HG03439 (cell line): Measurements from ENCODE around the gene MRPL32.
A peak's percentile ranks its signal among the peaks of the same experiment; 100 is the strongest.

Source experiments
- ATAC-seq: cut with Tn5 transposase; IDR thresholded peaks from one replicate; pipeline ENCODE4 v1.9.1; 2021; ENCODE audit warnings: mild to moderate bottlenecking, moderate library complexity; ENCODE audit not compliant: unreplicated experiment

MRPL32 gene

GRCh38 chr7:42925630-42926029 lies 6.5 kb upstream of the MRPL32 start:
- ATAC-seq = no peak

DNA sequence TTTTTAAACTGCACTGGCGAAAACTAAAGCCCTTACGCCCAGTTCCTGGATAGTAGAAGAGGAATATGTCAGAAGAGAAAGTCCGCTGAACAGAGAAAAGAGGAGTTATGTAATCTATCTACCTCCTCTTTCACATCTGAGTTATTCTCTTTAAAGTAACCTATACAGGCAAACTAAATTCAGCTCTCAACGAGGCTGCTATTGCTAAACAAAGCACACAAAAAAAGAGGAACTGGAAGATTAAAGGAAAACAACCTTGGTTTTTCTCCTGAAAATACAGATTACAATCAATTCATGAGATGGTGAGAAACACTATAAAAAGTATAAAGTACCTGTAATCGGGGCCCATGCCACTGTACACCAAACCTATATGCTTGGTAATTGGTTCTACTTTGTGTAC lies 6.0 kb upstream of the MRPL32 start:
- no peak for ATAC-seq

GRCh38 chr7:42928754-42929153 lies 3.4 kb upstream of the MRPL32 start:
- no peak for ATAC-seq

GRCh38 chr7:42929449-42929848 lies 2.7 kb upstream of the MRPL32 start:
- ATAC-seq = no peak

GRCh38 chr7:42930889-42931288 lies 1.3 kb upstream of the MRPL32 start:
- ATAC-seq = no peak

GRCh38 chr7:42931447-42931833 lies 736 bp upstream of the MRPL32 start:
- no peak for ATAC-seq

- no peak for ATAC-seq
Measured at GRCh38 chr7:42932811-42933591, 825 bp downstream of the MRPL32 start.

- ATAC-seq = no peak
Measured at GRCh38 chr7:42934291-42934690, 2.1 kb downstream of the MRPL32 start.

GRCh38 chr7:42935861-42936260 lies 3.7 kb downstream of the MRPL32 start:
- ATAC-seq = no peak

GRCh38 chr7:42939457-42940240 lies 7.5 kb downstream of the MRPL32 start:
- no peak for ATAC-seq

- peak; percentile 45 for ATAC-seq
Measured at GRCh38 chr7:42940985-42941847, 9.0 kb downstream of the MRPL32 start.

GRCh38 chr7:42945821-42946626 lies 13.8 kb downstream of the MRPL32 start:
- no peak for ATAC-seq

DNA sequence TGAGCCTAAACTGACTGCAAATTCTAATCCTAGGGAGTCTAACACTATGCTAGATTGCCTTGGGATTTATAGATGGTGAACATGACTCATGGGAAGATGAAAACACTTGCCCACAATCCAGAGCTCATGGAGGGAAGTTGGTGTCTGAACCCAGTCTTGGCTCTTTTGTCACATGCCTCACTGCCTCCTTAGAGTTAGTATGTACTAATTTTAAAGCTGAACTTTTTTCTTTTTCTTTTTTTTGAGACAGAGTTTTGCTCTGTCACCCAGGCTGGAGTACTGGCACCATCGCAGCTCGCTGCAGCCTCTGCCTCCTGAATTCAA lies 14.4 kb downstream of the MRPL32 start:
- ATAC-seq = no peak

GRCh38 chr7:42947521-42947920 lies 15.3 kb downstream of the MRPL32 start:
- no peak for ATAC-seq

DNA sequence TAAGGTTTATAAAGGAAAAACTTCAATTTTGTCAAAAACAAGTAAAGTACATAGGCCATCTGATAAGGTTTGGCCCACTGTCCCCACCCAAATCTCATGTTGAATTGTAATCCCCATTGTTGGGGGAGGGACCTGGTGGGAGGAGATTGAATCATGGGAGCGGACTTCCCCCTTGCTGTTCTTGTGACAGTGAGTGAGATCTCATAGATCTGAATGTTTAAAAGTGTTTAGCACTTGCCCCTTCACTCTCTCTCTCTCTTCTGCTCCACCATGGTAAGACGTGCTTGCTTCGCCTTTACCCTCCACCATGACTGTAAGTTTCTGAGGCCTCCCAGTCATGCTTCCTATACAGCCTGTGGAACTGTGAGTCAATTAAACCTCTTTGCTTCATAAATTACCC lies 18.2 kb downstream of the MRPL32 start:
- ATAC-seq = no peak

DNA sequence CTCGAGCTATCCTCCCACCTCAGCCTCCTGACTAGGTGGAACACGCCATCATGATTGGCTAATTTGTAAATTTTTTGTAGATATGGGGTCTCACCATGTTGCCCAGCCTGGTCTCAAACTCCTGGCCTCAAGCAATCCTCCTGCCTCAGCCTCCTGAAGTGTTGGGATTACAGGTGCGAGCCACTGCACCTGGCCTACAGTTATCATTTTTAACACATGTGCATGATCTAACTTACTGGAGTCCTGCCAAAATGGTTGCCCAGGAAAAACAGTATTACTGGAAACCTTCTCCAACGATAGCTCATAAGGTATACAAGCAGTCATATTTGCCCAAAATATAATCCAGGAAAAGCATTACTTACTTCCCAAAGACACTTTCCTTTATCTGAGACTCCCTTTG lies 20.2 kb downstream of the MRPL32 start:
- no peak for ATAC-seq

- no peak for ATAC-seq
Measured at GRCh38 chr7:42953994-42954393, 21.8 kb downstream of the MRPL32 start.

GRCh38 chr7:42956062-42956461 lies 23.9 kb downstream of the MRPL32 start:
- no peak for ATAC-seq

DNA sequence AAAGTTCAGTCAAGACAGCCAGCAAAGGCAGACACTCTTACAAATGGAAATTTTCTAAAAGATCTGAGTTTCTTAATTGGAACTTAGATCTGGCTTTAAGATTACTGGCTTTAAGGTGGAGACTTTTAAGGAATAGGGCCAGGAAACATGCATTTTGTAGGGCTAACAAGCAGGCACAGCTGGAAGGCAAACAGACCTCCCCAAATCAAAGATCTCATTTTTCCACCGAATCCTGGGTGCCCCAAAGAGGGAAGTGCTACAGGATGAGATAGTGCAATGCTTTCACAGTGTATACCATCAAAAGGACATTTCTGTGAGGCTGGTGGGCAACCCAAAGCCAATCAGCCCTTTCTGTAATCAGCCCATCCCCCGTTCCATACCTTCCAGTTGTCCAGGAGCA lies 27.4 kb downstream of the MRPL32 start:
- no peak for ATAC-seq

DNA sequence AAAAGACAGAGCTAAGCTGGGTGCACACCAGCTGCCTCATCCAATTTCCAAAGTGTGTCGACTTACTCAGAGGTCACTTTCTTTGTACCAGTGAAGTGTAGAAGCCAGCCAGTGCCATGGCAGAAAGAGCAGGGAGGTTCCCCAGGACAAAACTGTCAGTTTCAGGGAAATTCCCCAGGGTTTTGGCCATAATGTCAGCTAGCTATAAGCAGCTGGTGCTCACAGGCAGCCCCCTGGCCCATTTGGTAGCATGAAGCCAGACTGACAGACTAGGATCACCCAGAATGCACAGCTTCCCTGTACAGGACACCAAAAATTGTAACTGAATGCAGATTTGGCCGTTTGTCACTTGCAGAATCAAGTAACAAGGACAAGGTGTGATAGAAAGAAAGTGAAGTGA lies 28.6 kb downstream of the MRPL32 start:
- no peak for ATAC-seq

- no peak for ATAC-seq
Measured at GRCh38 chr7:42961170-42961569, 29.0 kb downstream of the MRPL32 start.
